GM19468 (cell line): ENCODE measurements around the gene ACTL8.

ENCODE experiments used
- ATAC-seq: cut with Tn5 transposase; IDR thresholded peaks from one replicate; pipeline ENCODE4 v1.9.1; 2021; ENCODE audit warnings: mild to moderate bottlenecking, moderate library complexity, moderate number of reproducible peaks; ENCODE audit not compliant: unreplicated experiment; ENCODE audit errors: extremely low read depth

Gene ACTL8, protein sequence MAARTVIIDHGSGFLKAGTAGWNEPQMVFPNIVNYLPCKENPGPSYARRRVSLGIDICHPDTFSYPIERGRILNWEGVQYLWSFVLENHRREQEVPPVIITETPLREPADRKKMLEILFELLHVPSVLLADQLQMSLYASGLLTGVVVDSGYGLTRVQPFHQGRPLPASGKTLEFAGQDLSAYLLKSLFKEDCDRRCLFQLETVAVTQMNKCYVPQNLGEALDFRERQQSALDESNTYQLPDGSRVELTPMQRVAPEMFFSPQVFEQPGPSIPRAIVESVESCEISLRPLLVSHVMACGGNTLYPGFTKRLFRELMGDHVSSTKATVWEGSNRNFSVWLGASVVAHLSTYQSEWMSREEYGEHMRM

DNA sequence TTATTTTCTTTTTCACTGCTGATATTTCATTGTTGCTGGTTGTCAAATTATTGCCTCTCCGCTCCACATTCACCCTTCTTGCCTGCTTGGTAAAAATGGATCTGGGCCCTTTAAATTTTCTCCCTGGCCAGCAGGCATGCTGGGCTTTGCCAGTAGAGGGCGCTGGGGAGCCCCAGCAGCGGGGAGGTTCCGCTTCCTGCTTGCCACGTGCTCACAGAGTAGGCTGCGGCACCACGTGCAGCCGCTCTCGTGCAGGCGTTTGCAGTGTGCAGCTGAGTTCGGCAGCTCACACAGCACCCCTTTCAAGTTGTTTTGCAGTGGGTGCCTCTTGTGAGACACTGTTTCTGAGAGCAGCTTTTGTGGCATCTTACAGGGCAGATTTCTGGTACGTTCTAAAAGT is at the start of gene ACTL8:
Gene ACTL8, plus strand, starts transcription at position 214 of the 400 bp plus-strand sequence. CDS start 67,676 bp downstream, outside the sequence.
- no peak for ATAC-seq

- ATAC-seq = no peak
These were observed 48.7 kb upstream of the ACTL8 start for GRCh38 chr1:17706445-17706844.

DNA sequence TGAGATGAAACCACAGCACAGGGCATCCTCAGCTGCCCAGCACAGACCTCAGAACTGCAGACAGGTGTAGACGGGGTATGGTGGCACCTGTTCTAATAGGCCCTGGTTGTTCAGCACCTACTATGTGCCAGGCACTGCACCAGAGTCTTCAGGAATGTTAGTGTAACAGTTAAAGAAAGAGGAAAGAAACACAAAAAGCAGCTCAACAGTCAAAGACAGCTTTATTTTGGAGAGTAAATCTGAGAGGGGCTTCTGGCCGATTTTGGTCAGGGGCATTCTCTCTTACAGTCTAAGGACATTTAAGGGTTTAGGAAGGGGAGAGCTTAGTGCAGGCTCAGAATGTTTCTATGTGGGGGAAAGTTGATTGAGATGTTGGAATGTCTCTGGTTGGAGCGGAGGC is 45.2 kb upstream of the ACTL8 start:
- ATAC-seq = no peak

DNA sequence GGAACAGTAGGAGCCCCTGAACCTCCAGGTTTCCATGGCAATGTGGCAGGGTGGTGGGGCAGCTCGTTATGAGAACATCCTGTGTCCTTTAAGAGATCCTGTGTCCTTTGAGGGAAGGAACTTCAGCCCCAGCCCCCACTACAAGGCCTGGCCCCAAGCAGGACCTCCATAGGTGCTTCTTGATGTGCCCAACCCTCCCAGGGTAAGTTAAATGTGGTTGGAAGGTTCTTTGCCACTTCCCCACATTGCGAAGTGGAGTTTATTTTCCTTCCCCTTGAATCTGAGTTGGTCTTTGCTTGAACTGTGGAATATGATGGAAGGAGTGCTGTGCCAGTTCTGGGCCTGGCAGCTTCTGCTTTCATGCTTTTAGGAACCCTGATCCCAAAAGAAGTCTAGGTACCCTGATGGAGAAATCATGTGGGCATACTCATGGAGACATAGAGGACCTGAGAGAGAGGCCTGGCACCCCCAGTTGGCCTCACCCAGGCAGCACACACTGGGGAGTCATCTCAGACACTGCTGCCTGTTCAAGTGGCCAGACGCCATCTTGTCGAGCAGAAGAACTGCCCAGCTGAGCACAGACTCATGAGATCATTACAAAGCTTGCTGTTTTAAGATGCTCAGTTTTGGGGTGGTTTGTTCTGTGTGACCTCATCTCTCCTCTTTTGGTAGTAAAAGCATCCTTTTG is 44.1 kb upstream of the ACTL8 start:
- no peak for ATAC-seq

- ATAC-seq = no peak
These were observed 43.6 kb upstream of the ACTL8 start for GRCh38 chr1:17711577-17711910.

- ATAC-seq = no peak
These were observed 43.2 kb upstream of the ACTL8 start for GRCh38 chr1:17711941-17712340.

DNA sequence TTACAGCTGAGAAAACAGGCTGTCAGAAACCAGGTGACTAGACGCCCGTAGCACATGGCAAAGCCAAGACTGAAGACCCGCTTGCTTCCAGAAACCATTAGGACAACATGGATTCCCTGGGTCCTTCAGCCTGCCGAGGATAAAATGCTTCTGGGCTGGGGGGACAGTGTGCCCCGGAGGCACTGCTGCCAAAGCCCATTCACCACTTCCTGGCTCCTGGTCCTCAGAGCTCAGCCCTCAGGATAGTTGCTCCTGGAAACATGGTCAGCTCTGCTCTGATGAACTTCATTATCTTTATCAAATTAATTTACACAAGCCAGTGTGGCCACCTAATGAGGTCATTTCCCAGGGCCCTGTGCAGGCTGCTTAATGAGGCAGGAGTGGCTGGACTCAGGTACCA is 41.1 kb upstream of the ACTL8 start:
- ATAC-seq = no peak

GRCh38 chr1:17717594-17718535 is 37.3 kb upstream of the ACTL8 start:
- ATAC-seq = no peak

DNA sequence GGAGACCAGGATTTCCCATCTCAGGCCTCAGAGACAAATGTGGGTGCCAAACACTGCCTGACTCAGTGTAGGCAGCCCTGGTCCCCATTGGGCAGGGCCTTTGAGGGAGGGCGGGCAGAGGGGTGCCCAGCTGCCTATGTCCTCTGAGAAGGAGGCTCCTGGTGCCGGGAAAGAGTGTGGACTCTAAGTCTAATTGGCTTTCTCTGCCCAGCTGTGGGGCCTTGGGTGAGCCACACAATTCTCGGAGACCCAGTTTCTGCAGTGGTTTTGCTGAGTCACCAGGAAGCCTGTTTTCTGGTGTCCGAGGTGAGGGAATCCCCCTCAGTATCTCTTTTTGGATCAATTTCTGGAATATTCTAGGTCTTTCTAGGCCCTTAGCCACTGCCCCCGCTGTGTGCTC is 35.3 kb upstream of the ACTL8 start:
- ATAC-seq = no peak

DNA sequence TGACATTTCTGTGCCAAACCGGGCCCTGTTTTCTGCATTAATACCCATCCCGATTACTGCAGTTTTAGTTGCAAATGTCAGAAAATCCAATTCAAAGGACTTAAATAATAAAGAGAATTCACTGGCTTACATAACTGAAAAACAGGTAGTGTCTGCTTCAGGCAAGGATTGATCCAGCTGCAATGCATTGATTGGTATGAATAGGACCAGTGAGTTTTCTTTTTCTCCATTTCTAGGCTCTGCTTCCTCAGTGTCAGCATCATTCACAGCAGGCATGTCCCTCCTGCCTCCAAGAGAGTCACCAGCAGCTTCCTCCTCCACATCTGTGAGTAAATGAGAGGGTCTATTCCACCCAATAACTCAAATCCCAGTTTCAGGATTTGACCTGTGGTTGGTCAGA is 33.7 kb upstream of the ACTL8 start:
- ATAC-seq = no peak

- ATAC-seq = no peak
These were observed 31.4 kb upstream of the ACTL8 start for GRCh38 chr1:17723684-17724083.

- ATAC-seq = no peak
These were observed 31.0 kb upstream of the ACTL8 start for GRCh38 chr1:17724150-17724549.

DNA sequence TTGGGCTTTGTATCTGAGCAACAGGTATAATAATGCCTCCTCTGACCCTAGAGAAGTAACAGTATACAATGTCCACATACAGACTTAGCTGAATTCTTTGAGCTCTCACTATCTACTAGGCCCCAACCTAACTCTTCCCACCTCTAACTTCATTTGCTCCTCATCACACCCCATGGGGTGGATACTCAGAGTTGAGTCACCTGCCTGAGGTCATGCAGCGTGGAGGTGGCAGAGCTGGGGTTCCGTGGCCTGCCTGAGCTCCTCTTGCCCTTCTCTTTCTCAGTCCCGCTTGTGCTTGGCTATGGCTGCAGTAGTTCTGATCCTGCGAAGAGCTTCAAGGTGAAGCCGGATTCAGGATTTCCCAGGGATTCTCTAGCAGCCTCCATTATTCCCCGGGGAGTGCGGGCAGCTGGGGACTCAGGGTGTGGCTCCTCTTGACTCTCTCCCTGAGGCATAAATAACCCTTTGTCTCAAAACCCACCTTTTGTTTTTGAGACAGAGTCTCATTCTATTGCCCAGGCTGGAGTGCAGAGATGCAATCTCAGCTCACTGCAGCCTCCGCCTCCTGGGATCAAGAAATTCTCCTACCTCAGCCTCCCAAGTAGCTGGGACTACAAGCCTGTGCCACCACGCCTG is 29.9 kb upstream of the ACTL8 start:
- ATAC-seq = no peak

GRCh38 chr1:17725811-17726582 is 29.1 kb upstream of the ACTL8 start:
- ATAC-seq = no peak

DNA sequence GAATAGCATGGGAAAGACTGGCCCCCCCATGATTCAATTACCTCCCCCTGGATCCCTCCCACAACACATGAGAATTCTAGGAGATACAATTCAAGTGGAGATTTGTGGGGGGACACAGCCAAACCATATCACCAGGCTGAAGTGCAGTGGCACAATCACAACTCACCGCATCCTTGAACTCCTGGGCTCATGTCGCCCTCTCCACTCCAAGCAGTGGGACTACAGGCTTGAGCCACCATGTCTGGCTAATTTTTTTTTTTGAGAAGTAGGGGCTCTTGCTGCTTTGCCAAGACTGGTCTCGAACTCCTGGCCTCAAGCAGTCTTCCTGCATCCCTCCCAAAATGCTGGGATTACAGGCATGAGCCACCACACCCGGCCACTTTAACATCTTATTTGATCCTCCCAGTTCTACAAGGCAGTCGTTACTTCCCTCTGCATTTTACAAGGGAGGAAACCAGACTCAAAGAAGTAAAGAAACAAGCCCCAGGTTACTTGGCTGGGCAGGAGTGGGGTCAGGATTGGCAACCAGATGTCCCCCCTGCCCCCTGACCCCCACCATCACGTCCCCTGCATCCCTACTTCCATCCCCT is 26.9 kb upstream of the ACTL8 start:
- ATAC-seq = no peak

DNA sequence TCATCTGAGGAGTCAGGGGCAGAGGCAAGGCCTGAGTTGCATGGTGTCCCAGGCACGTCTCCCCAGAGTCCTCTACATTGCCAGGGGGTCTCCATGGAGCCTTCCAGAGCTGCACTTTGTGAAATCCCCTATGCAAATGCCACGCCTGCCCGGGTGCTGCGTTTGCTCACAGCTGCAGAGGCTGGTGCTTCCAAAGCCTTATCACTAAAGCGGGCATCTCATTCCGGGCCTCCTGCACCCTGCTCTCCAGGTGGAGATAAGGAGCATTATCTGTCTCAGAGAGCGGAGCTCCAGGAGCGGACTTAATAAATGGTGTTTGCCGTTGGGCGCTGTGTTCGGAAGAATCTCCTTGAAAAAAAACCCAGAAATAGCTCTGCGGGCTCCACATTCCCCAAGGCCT is 25.9 kb upstream of the ACTL8 start:
- ATAC-seq = no peak

- no peak for ATAC-seq
These were observed 25.2 kb upstream of the ACTL8 start for GRCh38 chr1:17729909-17730308.

GRCh38 chr1:17731460-17731859 is 23.7 kb upstream of the ACTL8 start:
- ATAC-seq = no peak

- ATAC-seq = no peak
These were observed 22.7 kb upstream of the ACTL8 start for GRCh38 chr1:17732475-17732874.
